Stimulated activated CD4-positive, alpha-beta T cell treated with anti-CD3 and anti-CD28 coated beads, Interleukin-2, amount 100 ng/mL, for 24 hours (primary cell): ENCODE data around the gene TXLNA.

Experiments used
- DNase-seq, 2 donors: peaks; one replicate each; pipeline ENCODE4 v3.0.0-alpha.2; 2020

TXLNA gene

DNA sequence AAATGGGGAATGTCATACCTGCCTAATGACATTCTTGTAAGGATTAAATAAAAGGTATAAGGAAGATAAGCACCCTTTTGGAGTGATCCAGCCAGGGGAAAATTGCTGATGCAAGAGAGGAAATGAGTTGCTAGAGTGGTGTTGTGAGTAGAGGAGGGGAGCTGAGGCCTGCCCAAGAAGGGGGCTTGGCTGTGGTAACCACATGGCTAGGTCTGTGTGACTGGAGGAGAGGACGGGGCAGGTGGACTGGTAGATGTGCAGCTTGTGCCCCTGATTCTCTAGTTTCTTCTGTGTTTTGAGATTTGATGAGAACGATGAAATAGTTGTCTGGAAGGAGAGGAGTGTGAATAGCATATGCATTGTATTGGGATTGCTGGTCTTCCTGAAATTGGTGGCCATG lies 6.6 kb downstream of the TXLNA start:
- DNase-seq: no peak

DNA sequence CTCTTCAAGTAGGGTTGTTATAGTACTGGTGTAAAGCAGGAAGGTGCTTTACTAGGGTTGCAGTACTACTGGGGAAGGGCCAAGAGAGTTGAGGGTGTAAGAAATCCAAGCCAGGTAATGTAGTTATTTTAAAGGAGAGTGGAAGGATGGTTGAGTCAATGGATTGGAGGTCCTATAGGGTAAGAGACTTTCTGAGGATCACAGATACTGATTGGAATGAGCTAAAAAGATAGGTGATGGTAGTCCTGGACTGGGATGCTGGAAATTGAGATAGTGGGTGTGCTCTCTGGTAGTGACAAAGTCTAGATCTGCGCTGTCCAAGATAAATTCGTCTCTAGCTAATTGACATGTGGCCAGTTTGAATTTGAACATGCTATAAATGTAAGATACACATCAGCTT lies 7.0 kb downstream of the TXLNA start:
- DNase-seq: no peak

DNA sequence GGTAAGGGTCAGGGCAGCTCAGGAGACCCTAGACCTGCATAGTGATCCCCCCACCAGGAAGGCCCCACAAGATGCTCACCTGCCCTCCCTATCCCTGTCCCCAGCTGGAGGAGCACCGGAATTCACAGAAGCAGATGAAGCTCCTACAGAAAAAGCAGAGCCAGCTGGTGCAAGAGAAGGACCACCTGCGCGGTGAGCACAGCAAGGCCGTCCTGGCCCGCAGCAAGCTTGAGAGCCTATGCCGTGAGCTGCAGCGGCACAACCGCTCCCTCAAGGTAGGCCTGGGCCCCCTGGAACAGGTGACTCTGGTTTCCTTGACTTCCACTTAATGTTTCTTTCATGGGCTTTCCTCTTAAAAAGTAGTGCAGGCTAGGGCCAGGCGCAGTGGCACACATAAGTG lies 8.4 kb downstream of the TXLNA start:
- no peak for DNase-seq

DNA sequence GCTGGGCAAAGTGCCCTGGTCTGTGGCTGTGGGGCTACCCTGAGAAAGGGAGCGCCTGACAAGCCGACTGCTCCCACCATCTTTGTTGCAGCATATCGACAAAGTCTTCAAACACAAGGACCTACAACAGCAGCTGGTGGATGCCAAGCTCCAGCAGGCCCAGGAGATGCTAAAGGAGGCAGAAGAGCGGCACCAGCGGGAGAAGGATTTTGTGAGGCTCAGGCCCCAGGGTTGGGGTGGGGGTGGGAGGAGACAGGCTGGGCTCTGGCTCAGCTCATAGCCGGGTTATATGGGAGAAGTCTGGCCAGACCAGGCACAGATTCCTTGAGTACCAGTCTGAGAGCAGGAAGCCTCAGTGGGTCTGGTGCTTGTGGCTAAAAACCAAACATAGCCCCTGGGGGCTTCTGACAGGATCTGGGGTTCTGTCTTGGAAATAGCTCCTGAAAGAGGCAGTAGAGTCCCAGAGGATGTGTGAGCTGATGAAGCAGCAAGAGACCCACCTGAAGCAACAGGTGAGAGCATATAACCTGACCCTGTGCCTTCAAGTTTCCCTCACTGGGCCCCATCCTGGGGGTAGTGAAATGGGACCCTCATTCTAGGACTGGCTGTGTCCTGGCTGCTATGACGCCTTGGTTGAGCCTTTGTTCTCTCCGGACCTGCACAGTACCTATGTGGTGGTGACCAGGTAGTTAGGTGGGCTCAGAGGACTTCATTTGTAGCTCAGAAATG lies 12.9 kb downstream of the TXLNA start:
- DNase-seq: no peak

DNA sequence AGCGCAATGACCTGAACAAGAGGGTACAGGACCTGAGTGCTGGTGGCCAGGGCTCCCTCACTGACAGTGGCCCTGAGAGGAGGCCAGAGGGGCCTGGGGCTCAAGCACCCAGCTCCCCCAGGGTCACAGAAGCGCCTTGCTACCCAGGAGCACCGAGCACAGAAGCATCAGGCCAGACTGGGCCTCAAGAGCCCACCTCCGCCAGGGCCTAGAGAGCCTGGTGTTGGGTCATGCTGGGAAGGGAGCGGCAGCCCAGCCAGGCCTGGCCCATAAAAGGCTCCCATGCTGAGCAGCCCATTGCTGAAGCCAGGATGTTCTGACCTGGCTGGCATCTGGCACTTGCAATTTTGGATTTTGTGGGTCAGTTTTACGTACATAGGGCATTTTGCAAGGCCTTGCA lies 15.5 kb downstream of the TXLNA start:
- DNase-seq: no peak

DNA sequence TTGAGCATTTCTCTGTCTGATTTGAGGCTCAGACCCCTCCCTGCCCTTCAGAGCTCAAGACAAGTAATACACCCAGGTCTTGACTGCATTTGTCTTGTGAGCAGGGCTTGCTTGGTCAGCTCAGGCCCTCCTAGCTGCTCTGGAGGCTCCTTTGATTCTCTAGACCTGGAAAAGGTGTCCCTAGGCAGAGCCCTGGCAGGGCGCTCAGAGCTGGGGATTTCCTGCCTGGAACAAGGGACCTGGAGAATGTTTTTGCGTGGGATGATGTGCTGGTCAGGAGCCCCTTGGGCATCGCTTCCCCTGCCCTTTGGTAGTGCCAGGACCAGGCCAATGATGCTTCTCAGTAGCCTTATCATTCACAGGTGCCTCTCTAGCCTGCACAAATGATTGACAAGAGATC lies 16.1 kb downstream of the TXLNA start:
- no peak for DNase-seq

DNA sequence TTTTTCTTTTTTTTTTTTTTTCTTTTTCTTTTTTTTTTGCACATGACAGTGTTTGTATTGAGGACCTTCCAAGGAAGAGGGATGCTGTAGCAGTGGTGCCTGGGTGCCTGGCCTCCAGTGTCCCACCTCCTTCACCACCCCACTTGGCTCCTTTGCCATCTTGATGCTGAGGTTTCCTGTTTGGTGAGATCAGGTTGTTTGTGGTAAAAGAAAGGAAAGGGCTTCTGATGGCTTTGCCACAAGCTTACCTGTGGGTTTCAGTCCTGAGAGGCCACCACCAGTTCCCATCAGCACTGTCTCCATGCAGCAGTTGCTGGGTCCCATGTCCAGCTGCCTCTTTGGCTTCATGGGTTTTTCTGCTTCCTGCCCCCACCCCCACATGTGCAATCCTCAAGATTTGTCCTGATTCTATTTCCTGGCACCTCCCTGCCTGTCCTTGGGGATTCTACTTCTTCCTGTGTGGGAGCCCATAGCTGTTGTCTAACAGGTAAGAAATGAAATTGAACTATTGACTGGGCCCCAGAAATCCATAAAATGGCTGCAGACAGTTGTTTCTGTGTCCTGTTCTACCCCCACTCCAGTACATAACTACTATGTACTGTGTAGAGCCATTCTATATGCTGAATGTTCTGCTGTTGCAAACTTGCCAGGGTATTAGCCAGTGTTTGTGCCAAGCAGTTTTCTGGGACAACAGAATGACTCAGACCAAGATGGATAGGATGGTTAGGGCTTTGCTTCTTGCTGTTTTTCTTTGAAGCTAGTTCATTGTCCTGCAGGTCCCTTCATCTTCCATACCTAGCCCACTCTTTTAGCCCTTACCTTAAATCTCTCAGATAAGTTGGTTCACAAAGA lies 16.7 kb downstream of the TXLNA start:
- DNase-seq: no peak

DNA sequence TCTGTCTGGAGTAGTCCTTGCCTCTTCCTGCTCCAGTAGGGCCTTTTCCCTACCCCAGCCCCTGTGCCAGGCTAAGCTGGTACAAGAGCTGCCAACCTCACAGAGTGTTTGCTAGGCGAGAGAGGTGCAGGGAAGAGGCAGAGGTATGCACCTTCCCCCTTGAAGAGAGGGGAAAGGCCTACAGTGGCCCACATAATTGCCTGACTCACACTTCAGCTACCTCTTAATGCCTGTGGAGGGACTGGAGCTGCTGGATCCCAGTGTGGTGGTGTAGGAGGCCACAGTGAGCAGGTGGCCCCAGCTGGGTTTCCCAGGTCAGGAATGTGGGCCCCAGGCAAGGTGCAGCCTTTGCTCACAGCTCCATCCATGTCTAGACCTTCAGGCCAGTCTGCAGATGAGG lies 17.6 kb downstream of the TXLNA start:
- DNase-seq: no peak

DNA sequence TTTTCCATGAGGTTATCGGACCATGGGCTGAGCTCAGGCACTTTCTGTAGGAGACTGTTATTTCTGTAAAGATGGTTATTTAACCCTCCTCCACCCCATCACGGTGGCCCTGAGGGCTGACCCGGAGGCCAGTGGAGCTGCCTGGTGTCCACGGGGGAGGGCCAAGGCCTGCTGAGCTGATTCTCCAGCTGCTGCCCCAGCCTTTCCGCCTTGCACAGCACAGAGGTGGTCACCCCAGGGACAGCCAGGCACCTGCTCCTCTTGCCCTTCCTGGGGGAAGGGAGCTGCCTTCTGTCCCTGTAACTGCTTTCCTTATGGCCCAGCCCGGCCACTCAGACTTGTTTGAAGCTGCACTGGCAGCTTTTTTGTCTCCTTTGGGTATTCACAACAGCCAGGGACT lies 18.4 kb downstream of the TXLNA start:
- DNase-seq: no peak

DNA sequence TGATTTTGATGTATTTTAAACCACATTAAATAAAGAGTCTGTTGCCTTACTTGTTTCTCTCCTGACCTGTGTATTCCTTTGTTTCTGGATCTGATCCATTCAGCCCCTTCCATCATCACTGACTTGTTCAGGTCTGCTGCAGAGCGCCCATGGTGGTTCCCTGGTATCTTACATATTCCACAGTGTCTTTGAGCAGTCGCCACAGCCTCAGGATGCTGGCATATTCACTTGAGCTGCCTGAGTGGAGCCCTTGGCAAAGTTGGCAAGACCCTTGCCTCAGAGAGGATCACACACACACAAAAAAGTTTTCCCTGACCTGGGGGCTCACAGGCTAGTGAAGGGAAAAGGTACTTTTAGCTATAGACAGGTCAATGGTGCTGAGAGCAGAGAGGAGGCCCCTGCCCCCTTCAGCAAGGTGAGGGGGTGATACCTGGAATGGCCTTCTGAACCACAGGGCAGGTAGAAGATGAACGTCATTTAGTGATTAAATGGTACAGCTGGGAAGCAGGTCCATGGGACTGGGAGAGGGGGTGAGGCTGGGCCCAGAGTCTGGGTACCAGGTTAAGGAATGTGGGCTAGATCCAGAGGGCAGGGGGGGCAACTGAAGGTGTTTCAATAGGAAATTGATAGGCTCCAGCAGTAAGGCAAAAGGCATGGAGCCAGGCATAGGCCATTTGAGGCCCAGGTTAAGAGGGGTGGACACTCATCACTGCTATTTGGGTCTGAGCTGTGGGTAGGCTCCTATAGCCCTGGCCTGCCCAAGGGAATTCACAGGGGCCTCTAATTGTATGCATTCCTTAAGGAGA lies 19.0 kb downstream of the TXLNA start:
- no peak for DNase-seq

DNA sequence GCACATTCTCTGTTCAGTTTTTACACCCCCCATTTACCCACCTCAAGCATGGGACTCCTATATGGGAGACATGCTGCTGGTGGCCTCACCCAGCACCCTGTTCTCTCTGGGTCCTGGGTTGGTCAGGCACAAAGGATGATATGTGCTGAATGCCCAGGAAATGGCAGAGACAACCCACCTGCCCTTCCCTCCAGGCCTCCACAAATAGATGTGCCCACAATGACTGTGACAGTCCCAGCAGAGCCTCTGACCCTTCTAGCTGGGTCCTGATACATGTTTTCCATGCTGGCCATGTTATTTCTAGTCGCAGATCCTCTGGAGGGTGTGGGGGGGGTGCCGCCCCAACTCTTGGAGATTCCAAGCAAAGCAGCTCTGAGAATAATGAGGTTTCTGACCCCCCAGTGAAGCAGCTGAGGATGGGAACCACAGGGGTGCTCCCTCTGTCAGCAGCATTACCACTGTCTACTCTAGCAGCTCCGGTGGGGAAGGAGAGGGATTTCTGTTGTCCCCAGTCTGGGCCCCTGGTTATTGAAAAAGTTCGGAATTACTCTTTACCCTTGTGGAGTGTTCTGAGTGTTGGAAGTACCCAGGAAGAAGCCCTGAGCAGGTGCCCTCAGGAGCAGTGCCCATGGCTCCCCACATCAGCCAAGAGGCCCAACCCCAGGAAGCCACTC lies 19.7 kb downstream of the TXLNA start:
- no peak for DNase-seq

DNA sequence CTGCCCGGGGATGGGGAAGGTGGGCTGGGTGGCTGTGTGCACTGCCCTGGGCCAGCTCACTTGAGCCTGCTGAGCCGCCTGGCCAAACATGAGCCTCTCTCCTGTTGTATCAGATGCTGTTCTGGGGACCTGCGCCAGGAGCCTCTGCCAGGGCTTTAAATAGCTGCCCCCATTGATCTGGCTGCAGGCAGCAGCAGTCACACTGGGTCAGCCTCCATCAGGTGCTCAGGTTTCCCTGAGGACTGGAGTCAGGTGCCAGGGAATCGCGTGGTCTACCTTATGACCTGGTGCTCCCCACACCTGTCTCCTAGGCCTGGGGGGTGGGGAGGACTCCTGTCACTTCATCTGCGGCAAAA lies 20.2 kb downstream of the TXLNA start:
- no peak for DNase-seq

DNA sequence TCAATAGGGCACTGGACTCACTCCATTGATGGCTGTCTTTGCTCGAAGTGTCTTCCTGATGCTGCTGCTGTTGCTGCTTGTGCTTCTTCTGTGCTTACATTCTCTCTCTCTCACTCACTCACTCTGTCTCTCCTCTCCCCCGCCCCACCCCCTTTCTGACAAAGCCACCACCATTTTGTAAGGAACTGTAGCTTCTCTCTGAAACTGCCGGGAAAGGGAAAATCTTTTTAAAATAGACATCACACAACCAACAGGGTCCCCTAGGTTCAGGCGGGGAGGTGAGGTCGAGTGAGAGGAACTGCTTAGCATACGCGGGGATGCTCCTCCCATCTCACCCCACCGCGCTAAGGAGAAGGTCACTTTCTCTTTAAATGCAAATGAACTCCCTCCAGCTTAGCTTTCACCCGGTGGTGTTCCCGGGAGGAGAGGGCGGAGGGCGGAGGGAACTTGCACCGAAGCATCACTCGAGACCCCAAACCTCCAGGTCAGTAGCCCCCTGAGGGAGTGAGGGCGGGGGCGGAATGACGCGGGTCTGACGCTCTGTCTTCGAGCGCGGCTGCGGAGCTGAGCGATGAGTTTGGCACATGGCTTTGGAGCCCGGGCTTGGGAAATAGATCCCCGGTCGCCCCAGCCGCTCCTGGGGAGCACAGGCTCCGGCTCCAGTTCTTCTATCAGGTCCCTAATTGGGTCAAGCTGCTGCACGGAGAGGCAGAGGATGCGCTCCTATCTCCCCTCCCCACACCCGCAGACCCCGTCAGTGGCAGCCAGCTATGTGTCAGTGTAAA lies 20.9 kb downstream of the TXLNA start, which contains the start of gene CCDC28B:
CCDC28B (plus strand) TSS at position 370 of the 785 bp plus-strand sequence. CDS start 1,341 bp downstream, outside the sequence.
- DNase-seq: peak; percentile 50 to 54

DNA sequence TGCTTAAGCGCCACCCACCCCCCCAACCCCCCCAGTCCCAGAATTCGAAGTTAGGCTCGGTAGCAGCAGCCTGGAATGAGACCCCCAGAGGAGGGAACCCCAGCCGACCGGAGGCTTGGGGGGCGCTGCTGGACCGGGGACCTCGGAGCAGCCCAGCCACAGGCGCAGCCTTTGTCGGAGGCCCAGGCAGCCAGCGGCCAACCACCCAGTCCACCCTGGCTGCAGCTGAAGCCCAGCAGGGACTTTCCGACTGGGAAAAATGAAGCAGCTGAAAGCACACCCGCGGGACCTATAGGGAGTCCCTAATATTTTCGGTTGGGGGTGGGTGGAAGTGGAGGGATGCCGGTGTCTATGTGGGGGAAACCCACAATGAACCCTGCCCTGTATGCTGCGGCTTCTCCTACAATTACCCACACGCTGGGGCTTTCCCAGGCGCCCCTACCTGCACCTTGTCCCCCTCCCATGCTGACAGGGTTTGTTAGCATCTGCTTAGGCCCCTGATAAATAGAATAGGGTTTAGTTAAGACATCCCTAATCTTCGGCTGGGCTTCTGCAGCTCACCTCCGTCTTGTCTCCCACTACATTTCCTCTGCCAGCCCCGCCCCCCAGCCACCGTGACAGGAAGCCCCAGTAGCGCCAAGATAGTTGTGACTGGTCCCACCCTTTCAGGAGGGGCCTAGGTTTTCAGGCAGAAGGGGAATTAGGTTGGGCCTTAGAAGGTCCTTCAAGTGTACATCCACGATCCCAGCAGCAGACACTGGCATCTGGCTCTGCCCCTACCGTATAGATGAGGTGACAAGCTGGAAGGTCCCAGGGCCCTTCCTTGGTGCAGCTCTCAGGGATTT lies 21.8 kb downstream of the TXLNA start:
- peak; percentile 80 to 85 for DNase-seq

DNA sequence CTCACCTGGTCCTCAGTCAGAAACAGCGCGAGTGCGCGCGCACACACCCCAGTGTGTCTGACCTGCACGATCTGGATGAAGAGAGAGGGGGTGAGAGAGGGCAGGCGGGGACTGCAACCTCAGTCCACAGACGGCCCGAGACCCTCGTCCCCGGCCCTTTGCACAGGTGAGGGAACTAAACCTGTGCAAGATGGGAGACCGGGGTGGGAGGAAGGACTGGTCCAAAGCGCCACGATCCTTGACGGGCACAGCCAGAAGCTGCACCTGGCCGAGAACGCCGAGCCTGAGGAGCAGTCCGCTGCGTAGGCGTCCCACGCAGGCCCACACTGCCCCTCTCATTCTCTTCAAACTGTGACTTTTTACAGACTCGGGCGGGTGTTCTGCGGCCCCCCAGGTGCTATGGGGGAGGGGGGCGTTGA lies 25.5 kb downstream of the TXLNA start:
- no peak for DNase-seq

DNA sequence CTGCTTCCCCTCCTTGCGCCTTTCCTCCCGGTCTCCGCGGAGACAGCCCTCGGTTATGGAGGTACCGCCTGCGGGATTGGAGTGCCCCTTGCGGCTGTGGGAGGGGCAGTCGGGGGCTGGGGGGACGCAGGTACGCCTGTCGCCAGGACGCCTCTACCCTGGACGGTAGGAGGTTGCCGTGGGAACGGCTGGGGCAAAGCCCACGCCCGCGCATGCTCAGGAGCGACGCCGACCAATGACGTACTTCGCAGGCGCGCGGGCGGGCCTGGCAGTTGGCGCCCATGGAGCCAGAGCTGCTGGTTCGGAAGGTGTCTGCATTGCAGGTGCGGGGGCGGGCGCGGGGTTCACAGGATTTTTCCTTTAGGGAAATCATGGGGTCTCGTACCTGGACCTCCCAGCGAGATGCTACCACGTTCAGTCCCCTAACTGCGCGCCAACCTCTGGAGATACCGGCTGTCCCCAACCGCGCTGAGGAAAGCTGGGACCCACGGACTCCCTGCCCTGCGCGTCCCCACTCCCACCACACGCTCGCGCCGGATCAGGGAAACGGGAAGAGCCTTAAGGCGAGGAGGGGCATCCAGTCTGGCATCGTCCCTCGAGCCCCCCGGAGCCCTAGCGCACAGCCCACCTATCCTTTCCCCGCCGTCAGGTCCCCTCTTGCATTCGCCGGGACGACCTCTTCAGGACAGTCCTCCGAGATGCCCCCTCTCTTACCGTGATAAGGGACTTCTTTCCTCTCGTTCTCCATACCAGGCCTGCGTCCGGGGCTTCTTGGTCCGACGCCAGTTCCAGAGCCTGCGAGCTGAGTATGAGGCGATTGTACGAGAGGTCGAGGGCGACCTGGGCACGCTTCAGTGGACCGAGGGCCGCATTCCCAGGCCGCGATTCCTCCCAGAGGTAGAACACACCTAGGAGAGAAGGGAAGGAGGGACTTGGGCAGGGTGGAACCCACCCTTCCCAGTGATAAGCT lies 26.2 kb downstream of the TXLNA start, which contains the start of gene IQCC:
IQCC (plus strand) TSS at position 271 of the 970 bp plus-strand sequence; CDS start at position 282, 11 bp downstream.
- DNase-seq: peak; percentile 85 to 90

DNA sequence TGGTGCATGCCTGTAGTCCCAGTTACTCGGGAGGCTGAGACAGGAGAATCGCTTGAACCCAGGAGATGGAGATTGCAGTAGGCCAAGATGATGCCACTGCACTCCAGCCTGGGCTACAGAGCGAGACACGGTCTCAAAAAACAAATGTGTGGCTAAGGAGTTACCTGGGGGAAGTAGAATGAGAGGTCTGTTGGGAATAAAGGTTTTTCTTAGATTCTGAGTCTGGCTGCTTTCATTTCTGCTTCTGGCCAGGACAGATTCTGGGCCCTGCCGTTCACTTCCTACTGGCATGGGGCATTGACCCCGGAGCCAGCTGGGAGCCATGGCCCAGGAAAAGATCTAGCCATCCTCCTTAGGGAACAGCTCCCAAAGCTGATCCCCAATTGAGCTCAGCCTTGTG lies 29.0 kb downstream of the TXLNA start:
- DNase-seq: no peak

DNA sequence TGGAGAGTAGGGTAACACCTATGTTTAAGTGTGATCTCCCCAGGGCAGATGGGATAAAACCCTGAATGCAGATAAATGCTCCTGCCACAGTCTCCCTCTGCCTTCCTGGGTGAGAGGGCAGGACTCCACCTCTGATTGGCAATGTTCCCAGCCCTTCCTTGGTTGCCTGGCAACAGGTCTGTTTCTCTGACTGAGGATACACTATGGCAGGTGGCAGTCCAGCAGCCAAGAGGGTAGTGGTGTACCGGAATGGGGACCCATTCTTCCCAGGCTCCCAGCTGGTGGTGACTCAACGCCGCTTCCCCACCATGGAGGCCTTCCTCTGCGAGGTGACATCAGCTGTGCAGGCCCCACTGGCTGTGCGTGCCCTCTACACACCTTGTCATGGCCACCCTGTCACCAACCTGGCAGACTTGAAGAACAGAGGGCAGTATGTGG lies 29.4 kb downstream of the TXLNA start, which contains the start of gene DCDC2B:
DCDC2B (plus strand) TSS at position 199 of the 438 bp plus-strand sequence; CDS start at position 204, 5 bp downstream.
- DNase-seq: no peak
